ENCODE results near the gene C11orf24.
"Not testable (repeated sequence)": the region's sequence is repeated elsewhere in the genome, so short reads cannot be mapped to it uniquely, and the experiment has no call there.

Gene C11orf24

DNA sequence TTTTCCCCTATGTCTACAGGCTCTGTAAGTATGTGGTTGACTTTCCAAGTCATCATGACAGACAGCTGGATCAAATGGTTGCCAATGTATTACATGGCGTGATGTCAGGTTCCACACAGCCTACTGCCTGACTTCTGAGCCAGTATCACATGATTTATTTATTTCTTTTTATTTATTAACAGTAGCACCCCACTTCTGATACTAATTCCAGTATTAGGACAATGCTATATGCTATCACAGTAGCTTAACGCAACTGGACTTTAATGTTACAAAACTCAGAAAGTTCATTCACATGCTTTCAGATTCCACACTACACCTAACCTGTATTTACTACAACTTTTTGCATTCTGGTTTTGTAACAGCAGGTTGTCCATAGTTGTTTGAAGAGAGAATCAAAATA is 17.7 kb upstream of the C11orf24 start:
- TF ChIP-seq, protein P1, sequence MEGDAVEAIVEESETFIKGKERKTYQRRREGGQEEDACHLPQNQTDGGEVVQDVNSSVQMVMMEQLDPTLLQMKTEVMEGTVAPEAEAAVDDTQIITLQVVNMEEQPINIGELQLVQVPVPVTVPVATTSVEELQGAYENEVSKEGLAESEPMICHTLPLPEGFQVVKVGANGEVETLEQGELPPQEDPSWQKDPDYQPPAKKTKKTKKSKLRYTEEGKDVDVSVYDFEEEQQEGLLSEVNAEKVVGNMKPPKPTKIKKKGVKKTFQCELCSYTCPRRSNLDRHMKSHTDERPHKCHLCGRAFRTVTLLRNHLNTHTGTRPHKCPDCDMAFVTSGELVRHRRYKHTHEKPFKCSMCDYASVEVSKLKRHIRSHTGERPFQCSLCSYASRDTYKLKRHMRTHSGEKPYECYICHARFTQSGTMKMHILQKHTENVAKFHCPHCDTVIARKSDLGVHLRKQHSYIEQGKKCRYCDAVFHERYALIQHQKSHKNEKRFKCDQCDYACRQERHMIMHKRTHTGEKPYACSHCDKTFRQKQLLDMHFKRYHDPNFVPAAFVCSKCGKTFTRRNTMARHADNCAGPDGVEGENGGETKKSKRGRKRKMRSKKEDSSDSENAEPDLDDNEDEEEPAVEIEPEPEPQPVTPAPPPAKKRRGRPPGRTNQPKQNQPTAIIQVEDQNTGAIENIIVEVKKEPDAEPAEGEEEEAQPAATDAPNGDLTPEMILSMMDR (IDR thresholded peaks at IDR 0.05; ENCODE audit: low read depth, low read length): no peak

DNA sequence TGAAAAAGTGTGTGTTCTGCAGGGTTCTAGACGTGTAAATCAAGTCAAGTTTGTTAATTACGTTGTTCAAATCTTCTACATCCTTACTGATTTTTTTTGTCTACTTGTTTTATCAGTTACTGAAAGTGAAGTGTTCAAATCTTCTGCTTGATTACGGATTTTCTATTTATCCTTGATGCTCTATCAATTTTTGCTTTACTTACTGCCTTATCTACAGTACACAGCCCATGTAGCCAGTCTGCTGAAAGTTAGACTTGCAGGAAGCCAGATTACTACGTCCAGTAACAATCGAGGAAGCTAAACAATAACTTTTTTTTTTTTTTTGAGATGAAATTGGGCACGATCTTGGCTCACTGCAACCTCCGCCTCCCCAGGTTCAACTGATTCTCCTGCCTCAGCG is 15.6 kb upstream of the C11orf24 start:
- H3K4me3 ChIP-seq (ENCODE audit: low read depth, low read length): no peak overlapping the region
- TF ChIP-seq, protein P1 (IDR thresholded peaks at IDR 0.05; ENCODE audit: low read depth, low read length): no peak

More for the DNA sequence above, 17.7 kb upstream of the C11orf24 start:
- no peak overlapping the region for H3K4me3 ChIP-seq (ENCODE audit: low read depth, low read length)

DNA sequence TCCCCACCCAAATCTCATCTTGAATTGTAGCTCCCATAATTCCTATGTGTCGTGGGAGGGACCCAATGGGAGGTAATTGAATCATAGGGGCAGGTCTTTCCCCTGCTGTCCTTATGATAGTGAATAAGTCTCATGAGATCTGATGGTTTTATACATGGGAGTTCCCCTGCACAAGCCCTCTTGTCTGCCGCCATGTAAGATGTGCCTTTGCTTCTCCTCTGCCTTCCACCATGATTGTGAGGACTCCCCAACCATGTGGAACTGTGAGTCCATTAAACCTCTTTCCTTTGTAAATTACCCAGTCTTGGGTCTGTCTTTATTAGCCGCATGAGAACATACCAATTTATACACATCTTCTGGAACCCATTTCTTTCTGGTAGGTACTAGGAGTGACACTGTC is 12.8 kb upstream of the C11orf24 start:
- not testable (repeated sequence) for H3K4me3 ChIP-seq (ENCODE audit: low read depth, low read length)

DNA sequence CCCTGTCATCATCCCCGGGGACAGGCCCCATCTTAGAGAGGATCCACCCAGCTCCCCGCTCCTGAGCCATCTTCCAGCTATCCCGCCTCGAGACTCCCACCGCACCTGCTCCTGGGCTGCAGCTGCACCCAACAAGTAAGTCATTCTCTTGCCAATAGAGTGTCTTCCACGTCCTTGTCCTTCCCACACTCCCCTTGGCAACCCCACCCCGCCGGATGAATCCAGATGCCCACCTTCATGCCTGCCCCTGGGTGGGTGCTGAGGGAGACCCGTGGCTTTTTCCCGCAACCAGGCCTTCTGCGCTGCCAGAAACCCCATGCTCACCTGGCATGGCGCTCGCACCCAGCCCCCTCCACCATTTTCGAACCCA is 11.1 kb upstream of the C11orf24 start:
- TF ChIP-seq, protein P1 (IDR thresholded peaks at IDR 0.05; ENCODE audit: low read depth, low read length): no peak
- H3K4me3 ChIP-seq (ENCODE audit: low read depth, low read length): no peak overlapping the region

DNA sequence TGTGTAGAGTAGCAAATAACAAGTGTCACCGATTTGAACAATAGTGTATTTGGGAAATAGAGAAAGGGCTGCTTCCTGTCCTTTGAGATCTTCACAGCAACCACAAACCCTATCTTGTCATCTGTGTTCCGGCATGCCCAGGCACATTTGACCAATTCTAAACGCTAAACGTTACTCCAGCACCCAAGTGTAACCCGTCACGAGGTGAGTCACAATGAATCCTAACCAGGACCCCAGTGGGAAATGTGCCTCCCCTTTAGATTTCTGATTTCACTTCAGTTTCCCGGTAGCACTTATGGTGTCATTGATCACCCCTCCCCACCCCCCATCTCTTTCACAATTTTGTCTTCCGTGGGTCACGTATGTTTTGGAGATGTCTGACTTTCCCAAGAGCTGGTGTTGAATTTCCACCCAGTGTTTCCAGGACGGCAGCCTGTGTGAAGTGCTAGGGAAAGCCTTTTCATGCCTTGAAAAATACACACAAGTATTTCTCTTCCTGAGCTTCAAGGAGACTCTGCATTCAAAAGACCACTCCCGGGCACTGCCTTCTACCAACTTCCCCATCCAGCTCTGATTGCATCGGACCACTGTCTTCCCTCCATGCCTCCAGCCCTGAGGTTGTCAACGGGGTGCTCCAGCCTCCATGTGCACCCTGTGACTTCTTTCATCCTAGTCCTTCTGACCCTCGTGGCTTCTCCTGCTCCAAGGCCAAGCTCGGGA is 10.5 kb upstream of the C11orf24 start:
- H3K4me3 ChIP-seq (ENCODE audit: low read depth, low read length): no peak overlapping the region
- TF ChIP-seq, protein P1 (IDR thresholded peaks at IDR 0.05; ENCODE audit: low read depth, low read length): no peak

DNA sequence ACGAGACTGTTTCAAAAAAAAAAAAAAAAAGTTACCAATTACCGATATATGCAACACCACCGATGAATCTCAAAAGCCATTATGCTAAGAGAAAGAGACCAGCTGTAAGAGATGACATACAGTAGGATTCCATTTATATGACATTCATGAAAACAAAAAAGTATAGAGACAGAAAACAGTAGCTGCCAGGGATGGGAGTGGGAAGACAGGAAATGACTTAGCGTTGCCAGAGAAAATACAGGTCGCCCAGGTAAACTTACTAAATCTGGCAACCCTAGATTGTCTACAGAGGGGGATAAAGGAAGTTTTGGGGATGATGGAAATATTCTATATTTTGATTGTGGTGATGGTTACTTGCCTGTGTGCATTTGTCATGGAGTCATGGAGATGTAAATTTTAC is 7.9 kb upstream of the C11orf24 start:
- TF ChIP-seq, protein P1 (IDR thresholded peaks at IDR 0.05; ENCODE audit: low read depth, low read length): no peak

DNA sequence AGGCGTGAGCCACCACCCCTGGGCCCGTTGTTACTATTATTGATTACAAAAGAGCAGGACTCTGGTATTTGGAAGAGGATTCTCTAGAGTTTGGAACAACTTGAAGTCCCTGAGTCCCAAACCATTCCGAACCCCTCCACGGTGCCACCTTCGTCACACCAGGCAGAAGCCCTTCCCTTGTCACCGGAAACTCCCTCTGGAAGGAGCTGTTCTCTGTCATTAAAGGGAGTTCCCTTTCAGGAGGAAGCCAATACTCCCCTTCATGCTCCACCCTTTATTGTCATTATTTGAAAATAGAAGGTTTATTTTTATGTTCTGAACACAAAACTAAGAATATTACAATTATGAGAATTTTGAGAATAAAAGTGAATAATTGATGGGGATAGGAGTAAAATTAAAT is 5.1 kb upstream of the C11orf24 start:
- TF ChIP-seq, protein P1 (IDR thresholded peaks at IDR 0.05; ENCODE audit: low read depth, low read length): no peak
- no peak overlapping the region for H3K4me3 ChIP-seq (ENCODE audit: low read depth, low read length)

More for the DNA sequence above, 7.9 kb upstream of the C11orf24 start:
- H3K4me3 ChIP-seq (ENCODE audit: low read depth, low read length): no peak overlapping the region
